Esophagus squamous epithelium (tissue), 4 donors: ENCODE measurements around the gene THAP7.
"Not testable (repeated sequence)": the region's sequence is repeated elsewhere in the genome, so short reads cannot be mapped to it uniquely, and the experiment has no call there.

ENCODE experiments used
- POLR2A ChIP-seq, 4 donors: fragments of 450-650 bp; IDR thresholded peaks; one replicate each; pipeline ENCODE4 v1.6.1; 2017; ENCODE audit warnings: antibody characterized with exemption in 4 of 4, mild to moderate bottlenecking in 4 of 4, moderate library complexity in 3 of 4
- TF ChIP-seq, protein P1 (sequence below), 6 experiments: fragments of 450-650 bp in 4 of 6; fragments of 200-600 bp in 2 of 6; sonication (generic) in 2 of 6; IDR thresholded peaks; one replicate each; pipeline ENCODE4 v1.5.1; 2016 to 2019; ENCODE audit warnings: antibody characterized with exemption in 6 of 6, mild to moderate bottlenecking in 4 of 6, moderate library complexity in 4 of 6

DNA sequence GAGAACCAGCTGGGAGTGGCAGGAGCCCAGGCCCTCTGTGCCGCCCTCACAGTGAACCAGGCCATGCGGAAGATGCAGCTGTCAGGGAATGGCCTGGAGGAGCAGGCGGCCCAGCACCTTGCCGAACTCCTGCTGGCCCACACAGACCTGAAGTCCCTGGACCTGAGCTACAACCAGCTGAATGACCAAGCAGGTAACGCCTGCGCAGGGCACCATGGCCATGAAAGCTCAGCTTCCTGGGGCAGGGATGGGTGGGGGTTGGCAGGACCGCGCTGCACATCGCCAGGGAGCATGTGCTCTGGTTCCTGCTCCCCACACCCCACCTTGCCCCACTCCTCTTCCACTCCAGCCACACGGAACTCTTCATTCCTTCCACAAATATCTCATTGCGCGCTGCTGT, 47.0 kb upstream of the THAP7 start:
- TF ChIP-seq, protein P1, sequence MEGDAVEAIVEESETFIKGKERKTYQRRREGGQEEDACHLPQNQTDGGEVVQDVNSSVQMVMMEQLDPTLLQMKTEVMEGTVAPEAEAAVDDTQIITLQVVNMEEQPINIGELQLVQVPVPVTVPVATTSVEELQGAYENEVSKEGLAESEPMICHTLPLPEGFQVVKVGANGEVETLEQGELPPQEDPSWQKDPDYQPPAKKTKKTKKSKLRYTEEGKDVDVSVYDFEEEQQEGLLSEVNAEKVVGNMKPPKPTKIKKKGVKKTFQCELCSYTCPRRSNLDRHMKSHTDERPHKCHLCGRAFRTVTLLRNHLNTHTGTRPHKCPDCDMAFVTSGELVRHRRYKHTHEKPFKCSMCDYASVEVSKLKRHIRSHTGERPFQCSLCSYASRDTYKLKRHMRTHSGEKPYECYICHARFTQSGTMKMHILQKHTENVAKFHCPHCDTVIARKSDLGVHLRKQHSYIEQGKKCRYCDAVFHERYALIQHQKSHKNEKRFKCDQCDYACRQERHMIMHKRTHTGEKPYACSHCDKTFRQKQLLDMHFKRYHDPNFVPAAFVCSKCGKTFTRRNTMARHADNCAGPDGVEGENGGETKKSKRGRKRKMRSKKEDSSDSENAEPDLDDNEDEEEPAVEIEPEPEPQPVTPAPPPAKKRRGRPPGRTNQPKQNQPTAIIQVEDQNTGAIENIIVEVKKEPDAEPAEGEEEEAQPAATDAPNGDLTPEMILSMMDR (IDR thresholded peaks at IDR 0.05) = not testable (repeated sequence)
- TF ChIP-seq POLR2A (IDR thresholded peaks at IDR 0.05) = not testable (repeated sequence)
